Measurements from ENCODE around the gene GLRA3. TPM values are rescaled to one million over a fixed set of nuclear protein-coding genes. Genes with fewer than 3 reads are reported as not detected.

GLRA3 gene
- total RNA-seq, 4 donors from 2014 or later = not detected

DNA sequence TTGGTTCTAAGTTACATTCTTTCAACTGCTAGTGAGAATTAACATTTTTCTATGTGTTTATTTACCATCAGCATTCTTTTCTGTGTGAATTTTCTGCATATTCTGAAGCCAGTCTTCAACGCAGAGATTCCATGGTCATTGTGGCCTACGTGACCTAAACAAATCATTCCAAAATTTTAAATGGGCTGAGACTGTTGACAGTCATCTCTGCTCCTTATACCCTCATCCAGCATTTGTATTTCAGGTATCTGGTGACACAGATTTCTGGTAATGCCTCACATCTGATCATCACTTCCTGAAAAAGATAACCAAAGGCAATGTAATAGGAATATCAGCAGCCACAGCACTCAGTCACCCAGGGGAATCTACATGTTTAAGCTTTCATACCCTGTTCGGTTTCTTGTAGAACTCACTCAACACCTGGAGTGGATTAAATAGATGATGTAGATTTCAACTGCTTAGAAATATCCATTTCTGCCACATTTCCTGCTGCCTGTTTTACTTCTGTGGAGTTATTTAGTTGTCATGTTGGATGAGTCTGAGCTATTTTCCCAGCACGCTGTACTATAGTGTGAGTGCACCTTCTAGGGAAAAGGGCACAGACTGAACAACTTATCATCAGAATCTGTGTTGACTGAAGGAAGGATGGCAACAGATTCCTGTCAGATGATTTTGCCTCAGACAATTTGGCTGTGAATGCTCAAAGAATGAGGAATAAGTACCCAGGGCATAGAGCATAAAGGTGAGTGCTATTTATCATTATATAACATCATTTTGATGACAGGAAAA, 233.7 kb downstream of the GLRA3 start:
- H3K4me3 ChIP-seq = no peak overlapping the region
- DNase-seq (ENCODE audit: low spot score in 2 of 2) = no peak
- WGBS = 71% methylated on average over 4 of the region's 4 CpGs
- no peaks in the 10 kb centered on the region for H3K9me3 ChIP-seq
- H3K27me3 ChIP-seq = no peaks in the 10 kb centered on the region
- TF ChIP-seq POLR2A (IDR thresholded peaks at IDR 0.05) (no peak), CTCF (IDR thresholded peaks at IDR 0.05) (no peak), EP300 (IDR thresholded peaks at IDR 0.05) (no peak), POLR2AphosphoS5 (IDR thresholded peaks at IDR 0.05) (no peak)
- H3K27ac ChIP-seq = no peak overlapping the region
- no peaks in the 10 kb centered on the region for H3K4me1 ChIP-seq
- no peaks in the 10 kb centered on the region for H3K36me3 ChIP-seq

GRCh38 chr4:174593701-174594100, 235.3 kb downstream of the GLRA3 start:
- TF ChIP-seq POLR2A (IDR thresholded peaks at IDR 0.05) (no peak), CTCF (IDR thresholded peaks at IDR 0.05) (no peak), POLR2AphosphoS5 (IDR thresholded peaks at IDR 0.05) (no peak), EP300 (IDR thresholded peaks at IDR 0.05) (no peak)
- no peak for DNase-seq (ENCODE audit: low spot score in 2 of 2)
- H3K9me3 ChIP-seq = no peaks in the 10 kb centered on the region
- H3K4me3 ChIP-seq = no peak overlapping the region
- 87% methylated on average over 3 of the region's 3 CpGs for WGBS
- H3K4me1 ChIP-seq = no peaks in the 10 kb centered on the region
- no peaks in the 10 kb centered on the region for H3K36me3 ChIP-seq
- no peaks in the 10 kb centered on the region for H3K27me3 ChIP-seq
- H3K27ac ChIP-seq = no peak overlapping the region

DNA sequence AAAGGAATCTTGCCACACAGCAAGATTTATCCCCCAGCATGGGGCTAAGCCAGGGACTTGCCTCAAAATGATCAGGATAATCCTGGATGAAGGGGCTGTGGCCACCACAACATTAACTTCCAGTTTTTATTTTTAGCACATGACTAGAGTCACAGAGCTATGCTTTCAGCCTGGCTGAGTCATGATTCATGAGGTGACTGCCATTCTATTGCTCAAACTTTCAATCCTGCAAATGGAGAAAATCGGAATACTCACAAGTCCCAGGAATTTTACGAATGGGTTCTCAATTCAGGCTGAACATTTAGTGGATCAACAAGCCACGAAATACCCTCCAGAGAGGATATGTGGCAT, 236.1 kb downstream of the GLRA3 start:
- Histone ChIP-seq H3K27ac (no peak overlapping the region), H3K4me3 (no peak overlapping the region), H3K9me3 (no peaks in the 10 kb centered on the region), H3K27me3 (no peaks in the 10 kb centered on the region), H3K36me3 (no peaks in the 10 kb centered on the region), H3K4me1 (no peaks in the 10 kb centered on the region)
- no peak for TF ChIP-seq EP300 (IDR thresholded peaks at IDR 0.05)
- TF ChIP-seq POLR2A (IDR thresholded peaks at IDR 0.05) = no peak
- no peak for TF ChIP-seq CTCF (IDR thresholded peaks at IDR 0.05)
- TF ChIP-seq POLR2AphosphoS5 (IDR thresholded peaks at IDR 0.05) = no peak
- WGBS = 81% methylated on average over 3 of the region's 3 CpGs
- DNase-seq (ENCODE audit: low spot score in 2 of 2) = no peak

DNA sequence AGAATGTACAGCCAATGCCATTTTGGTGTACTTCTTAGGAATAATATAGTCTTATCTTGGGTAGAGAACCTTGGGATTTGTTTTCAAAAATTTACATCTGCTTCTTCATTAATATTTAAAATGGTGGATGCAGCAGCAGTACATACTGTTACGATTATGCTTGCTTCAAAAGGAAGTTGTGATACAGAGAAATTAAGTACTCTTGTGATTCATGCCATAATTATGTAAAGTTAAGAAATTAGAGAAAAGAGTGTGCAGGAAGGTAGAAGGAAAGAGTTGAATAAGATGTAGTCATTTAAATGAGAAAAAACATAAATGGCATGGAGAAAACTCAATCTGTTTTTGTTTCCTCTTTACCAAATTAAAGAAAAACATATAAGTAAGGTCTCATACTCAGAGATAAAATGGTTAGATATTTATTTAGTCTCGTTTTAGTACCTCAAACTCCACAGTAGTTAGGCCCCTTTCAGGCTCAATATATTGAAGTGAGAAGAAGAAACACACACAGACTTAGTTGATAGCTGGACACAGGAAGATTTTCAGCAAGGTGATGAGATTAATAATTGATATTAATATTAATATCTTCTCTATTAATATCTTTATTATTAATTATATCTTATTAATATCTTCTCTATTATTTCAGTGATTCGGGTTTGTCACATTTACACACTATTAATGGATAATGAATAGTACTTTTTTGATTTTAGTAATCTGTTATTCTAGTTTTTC, 236.6 kb downstream of the GLRA3 start:
- DNase-seq (ENCODE audit: low spot score in 2 of 2) = no peak
- TF ChIP-seq POLR2A (IDR thresholded peaks at IDR 0.05) = no peak
- TF ChIP-seq EP300 (IDR thresholded peaks at IDR 0.05) = no peak
- no peak for TF ChIP-seq POLR2AphosphoS5 (IDR thresholded peaks at IDR 0.05)
- TF ChIP-seq CTCF (IDR thresholded peaks at IDR 0.05) = no peak
- no peaks in the 10 kb centered on the region for H3K4me1 ChIP-seq
- H3K9me3 ChIP-seq = no peaks in the 10 kb centered on the region
- no peak overlapping the region for H3K27ac ChIP-seq
- no peaks in the 10 kb centered on the region for H3K27me3 ChIP-seq
- 76% methylated on average over 3 of the region's 3 CpGs for WGBS
- H3K36me3 ChIP-seq = no peaks in the 10 kb centered on the region
- no peak overlapping the region for H3K4me3 ChIP-seq

DNA sequence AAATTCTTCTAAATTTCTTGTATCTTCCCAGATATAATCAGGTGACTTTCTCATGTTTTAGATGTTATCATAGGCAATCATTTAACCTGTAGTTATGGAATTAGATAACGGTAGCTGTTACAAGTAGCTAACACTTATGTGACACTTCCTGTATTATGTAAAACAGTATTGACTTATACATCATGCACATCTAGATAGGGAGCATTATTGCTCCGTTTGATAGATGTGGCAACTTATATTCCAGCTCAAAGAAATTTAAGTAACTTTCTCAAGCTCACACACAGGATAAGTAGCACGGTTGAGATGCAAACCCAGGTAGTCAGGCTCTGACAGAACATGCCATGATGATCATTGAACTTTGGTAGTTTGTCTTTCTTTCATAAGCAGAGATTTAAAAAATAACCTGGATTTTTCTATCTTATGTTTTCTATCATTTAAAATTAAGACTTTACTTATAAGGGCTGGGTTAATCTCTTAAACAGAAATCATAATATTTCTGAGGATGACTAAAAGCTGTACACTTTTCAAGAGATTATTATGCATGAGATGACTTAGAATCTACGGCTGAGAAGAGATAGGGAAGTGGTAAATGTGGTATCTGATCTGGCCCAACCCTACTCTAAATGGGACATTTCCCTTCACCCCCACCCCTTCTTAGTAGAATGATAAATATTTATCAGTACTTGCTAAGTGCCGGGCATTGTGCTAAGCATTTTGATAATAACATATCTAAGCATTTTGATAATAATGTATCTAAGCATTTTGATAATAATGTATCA, 237.6 kb downstream of the GLRA3 start:
- Histone ChIP-seq H3K4me3 (no peak overlapping the region), H3K27me3 (no peaks in the 10 kb centered on the region), H3K4me1 (no peaks in the 10 kb centered on the region), H3K9me3 (no peaks in the 10 kb centered on the region), H3K27ac (no peak overlapping the region), H3K36me3 (no peaks in the 10 kb centered on the region)
- WGBS = 63% methylated on average over 5 of the region's 5 CpGs
- DNase-seq (ENCODE audit: low spot score in 2 of 2) = no peak
- TF ChIP-seq CTCF (IDR thresholded peaks at IDR 0.05) = no peak
